CD4-positive, alpha-beta T cell treated with Interleukin-15 for 1 hour (primary cell): Measurements from ENCODE around the gene ITPR2.
"Not testable (repeated sequence)": the region's sequence is repeated elsewhere in the genome, so short reads cannot be mapped to it uniquely, and the experiment has no call there.

Experiments used
- DNase-seq: peaks from one replicate; pipeline ENCODE4 v3.0.0-alpha.2; 2020

ITPR2 gene

GRCh38 chr12:26654623-26655022 is 178.4 kb downstream of the ITPR2 start:
- no peak for DNase-seq

GRCh38 chr12:26651566-26652188 is 181.3 kb downstream of the ITPR2 start:
- DNase-seq = no peak

DNA sequence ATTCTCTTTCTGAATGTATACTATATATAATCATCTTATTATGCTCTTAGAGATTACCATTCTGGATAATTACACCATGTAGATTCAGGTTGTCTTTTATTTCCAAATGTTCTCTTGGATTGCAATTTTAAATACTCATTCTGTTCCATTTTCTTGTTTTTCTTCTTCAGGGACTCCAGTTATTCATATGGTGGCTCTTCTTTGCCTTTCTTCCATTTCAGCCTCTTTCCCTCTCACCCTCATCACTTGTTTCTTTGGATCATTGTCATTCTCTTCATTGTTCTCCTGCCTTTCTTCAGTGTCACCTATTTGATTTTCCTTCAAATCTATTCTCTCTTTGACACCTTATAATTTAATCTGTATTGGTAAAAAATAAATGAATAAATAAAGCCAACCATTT is 182.0 kb downstream of the ITPR2 start:
- DNase-seq = no peak

DNA sequence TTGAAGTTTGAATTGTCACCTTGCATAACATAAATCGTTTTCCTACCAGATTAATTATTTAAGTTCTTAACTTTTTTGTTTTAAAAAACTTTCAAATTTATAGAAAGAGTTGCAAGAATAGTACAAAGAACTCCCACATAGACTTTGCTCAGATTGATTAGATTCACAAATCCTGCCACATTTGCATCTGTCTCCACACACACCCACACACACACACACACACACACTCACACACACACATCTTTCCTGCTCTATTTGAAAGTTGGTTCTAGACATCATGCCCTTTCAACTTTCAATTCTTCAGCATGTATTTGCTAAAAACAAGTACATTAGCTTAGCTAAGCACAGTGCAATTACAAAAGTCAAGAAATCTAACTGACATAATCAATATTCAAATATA is 184.0 kb downstream of the ITPR2 start:
- DNase-seq = no peak

DNA sequence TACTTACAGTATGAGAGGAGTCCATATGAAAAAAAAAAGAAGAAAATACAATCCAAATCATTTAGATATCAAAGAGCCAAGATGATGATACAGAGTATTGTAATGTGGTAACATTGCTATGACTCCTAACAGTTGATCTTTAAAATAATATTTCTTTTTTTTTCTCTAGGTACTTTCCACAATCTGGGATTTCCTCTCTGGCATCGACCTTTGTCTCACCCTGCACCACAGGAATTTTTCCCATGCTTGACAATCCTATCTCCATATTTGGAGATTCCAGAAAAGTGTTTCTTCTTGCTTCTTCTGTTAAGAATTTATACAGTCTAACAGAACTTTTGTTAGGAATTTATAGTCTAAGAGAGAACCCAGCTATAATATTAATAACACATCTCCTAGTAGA is 184.4 kb downstream of the ITPR2 start:
- DNase-seq = no peak

- DNase-seq = no peak
Measured at GRCh38 chr12:26648066-26648465, 184.9 kb downstream of the ITPR2 start.

DNA sequence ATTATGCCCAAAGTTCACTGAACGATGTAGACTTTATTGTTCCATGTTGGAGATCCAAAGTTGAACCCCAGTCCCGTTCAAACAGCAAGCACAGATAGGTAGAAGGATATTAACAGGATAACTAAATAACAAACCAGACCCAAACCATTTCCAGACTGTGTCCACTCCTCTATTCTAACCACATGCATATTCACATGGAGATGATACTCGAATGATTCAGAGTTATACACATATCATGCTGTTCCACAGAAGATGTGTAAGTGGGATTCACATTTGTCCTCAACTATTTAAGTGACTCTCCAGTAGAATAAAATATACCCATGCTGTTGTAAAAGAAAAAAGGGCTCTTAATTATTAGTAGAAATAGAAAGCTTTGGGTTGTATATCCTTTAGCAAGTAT is 185.9 kb downstream of the ITPR2 start:
- DNase-seq = no peak

- DNase-seq = no peak
Measured at GRCh38 chr12:26646571-26646970, 186.4 kb downstream of the ITPR2 start.

DNA sequence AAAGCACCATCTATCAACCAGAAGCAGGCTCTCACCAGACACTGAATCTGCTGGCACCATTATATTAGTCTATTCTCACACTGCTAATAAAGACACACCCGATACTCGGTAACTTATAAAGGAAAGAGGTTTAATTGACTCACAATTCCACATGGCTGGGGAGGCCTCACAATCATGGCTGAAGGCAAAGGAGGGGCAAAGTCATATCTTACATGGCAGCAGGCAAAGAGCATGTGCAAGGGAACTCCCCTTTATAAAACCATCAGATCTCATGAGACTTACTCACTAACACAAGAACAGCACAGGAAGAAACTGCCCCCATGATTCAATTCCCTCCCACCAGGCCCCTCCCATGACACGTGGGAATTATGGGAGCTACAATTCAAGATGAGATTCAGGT is 188.6 kb downstream of the ITPR2 start:
- DNase-seq = not testable (repeated sequence)

DNA sequence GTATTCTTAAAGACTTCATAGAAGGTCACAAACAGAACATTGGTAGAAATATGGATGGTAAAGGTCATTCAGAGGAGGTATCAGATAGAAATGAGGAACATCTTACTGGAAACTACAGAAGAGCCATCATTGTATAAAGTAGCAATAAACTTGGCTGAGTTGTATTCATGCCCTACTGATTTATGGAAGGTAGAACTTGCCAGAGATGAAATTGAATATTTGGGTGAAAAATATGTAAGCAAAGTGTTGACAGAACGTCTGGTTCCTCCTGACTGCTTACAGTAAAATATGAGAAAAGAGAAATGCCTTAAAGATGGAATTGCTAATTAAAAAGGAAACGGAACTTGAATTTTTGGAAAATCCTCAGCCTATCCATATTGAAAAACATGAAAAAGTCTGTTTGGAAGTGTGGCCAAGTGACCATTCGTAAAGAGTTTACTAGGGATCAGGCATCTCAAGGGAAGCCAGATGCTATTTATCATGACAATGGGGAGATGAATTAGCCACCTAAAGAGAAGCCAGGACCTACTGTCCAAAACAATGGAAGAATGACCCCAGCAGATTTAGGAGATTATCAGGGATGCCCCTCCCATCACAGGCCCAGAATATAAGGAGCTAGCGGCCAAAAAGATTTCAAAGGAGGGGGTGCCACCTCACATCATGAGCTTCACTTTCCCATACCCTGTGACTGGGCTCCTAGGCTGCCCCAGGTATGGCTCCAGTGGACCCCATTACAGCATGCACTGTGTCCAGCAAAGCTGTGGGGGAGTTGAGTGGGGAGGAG is 189.3 kb downstream of the ITPR2 start:
- no peak for DNase-seq

DNA sequence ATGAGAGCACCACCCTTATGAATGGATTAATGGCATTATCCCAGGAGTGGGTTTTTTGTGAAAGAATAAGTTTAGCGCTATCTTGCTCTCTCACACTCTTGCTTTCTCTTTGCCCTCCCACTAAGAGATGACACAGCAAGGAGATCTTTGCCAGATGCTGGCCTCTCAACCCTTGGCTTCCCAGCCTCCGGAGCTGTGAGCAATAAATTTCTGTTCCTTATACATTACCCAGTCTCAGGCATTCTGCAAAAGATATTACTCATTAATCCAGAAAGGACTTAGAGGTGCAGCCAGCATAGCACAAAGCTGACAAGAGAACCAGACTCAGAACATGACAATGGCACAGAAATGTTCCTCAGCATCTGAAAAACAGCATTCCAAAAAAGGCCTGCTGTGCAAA is 190.6 kb downstream of the ITPR2 start:
- DNase-seq = no peak

DNA sequence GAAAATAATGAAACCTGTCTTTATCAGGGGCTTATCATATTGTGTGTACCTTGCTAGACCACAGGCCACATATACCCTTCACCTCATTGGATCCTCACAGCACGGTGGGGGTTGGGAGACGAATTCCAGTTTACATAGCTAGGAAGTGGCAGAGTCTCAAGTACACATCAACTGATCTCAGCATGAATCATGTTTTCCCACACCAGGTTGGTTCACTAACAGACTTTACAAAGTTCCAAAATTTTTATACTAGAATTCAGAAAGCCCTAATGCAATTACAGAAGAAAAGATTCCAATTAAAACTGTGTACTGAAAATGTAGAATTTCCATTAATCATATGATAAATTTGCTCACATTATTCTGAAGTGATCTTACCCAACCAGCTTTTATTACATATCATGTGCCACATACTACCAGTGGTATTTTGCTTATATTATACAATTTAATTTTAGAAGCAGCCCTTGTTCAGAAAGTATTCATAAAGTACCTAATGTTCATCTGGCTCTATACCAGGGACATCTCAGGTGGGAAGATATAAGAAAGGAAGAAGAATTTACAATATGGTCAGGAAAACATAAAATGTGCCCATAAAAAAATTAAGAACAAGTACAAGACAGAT is 196.2 kb downstream of the ITPR2 start:
- DNase-seq = no peak

DNA sequence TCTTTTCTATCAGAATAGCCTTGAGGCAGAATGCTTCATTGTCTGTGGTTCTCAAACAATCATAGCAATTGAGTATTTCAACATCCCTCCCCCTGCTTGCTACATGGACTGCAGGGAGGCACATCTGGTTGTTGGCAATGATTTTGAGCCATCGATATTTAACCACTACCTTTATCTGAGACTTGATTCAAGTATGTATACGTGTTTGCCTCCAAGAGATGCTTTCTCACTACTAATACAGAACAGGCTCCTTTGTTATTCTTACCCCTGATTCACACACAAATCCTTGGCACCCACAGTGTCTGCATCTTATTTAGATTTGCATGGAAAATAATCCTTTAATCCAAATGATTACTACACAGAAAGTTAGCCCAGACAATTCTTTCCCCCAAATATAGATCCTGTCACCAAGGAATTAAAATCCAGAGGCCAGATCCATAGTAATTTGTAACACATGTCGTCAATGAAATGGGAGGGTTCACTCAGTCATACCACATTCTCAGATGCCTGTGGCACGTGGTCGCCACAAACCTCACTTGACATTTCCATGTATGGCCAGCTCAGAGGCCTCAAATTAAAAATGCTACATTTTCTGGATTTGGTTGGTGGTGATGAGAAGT is 199.3 kb downstream of the ITPR2 start:
- DNase-seq = no peak

- DNase-seq = no peak
Measured at GRCh38 chr12:26632756-26633155, 200.2 kb downstream of the ITPR2 start.

DNA sequence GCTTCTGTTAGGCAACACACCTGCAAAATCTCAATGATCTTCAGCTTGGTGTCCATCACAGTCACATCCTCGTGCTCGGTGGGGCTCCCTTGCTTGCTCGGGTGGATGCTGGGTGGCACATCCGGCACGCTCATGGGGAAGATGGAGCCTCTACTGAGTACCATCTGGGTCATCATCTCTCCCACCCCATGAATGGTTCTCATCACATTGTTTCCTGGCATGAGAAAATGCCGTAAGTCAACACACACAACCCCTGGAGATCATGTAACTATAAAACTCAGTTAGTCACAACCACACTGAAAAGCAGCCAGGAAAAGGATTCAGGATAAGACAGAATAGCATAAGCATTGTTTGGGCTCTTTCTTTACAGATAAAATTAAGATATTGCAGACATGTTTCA is 201.1 kb downstream of the ITPR2 start:
- no peak for DNase-seq

GRCh38 chr12:26630546-26631027 is 202.4 kb downstream of the ITPR2 start:
- DNase-seq = no peak

- DNase-seq = no peak
Measured at GRCh38 chr12:26629864-26630263, 203.1 kb downstream of the ITPR2 start.

DNA sequence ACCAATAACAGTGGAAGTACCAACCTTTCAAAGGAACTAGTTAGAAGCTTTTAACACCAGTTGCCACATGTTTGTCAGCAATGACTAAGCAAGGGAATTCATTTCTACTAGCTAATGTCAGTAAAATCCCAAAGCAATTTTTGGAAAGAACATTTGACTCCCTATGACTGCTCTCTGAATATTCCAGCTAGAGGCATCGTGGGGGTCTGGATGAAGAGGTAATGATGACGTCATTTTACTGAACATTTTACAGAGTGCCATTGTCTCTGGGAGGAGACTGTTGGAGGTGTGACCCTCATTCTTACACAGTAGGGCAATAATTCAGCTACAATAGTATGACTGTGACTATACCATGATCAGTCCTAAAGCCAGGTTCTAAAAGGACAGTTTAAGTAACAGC is 204.8 kb downstream of the ITPR2 start:
- no peak for DNase-seq

DNA sequence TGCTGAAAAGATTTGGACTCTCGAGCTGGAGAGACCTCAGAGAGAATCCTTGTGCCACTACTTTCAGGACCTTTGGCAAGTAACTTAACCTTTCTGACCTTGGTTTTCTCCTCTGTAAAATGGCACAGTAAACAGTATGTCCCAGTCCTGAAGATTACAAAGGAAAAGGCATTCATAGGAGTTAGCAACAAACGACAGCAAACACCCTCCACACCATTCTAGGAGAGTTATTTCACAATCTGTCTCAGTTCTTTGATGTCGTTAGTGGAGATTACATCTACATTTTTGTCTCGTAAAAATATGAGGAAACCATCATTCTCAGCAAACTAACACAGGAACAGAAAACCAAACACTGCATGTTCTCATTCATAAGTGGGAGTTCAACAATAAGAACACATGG is 205.7 kb downstream of the ITPR2 start:
- no peak for DNase-seq

DNA sequence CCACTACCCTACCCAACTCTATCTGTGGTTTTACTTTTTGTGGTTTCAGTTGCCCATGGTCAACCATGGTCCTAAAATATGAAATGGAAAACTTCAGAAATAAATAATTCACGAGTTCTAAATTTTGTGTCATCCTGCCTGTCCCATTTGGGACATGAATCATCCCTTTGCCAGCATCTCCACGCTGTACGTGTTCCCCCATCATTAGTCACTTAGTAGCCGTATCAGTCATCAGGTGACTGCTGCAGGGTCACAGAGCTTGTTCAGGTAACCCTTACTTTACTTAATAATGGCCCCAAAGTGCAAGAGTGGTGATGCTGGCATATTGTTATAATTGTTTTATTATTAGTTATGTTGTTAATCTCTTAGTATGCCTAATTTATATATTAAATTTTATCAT is 209.9 kb downstream of the ITPR2 start:
- DNase-seq = no peak

DNA sequence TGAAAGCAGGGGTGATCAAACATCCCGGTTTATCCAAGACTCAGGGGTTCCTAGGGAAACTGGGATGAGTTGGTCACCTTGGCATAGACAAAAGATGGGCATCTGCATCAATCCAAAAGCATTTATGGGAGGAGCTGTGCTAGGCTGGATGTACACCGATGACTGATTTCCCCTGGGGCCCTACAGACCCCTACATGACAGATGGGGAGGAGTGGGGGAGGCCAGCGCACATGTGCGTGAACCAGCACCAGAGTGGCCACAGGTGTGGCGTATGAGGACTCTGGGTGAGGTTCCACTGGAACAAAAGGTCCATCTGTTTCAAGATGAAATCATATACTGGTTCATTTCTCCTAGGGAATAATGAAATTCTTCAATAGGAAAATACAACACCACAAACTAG is 210.4 kb downstream of the ITPR2 start:
- no peak for DNase-seq

DNA sequence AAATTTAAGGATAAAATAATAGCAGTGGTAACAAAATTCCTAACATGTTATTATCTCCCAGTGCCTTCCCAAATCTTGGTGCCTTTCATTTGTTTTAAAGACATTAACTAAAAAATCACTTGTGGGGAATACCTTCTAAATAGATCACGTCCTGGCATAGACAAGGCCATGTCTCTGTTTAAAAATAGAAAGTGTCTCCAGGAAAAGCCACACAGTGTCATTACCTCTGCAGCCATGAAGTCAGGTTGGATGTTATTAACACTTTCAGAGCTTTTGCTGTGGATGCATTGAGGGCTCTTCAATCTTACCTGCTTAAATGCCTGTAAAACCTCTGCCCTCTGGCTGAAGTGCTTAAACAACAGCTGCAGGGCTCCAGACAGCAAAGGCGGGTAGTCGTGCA is 211.1 kb downstream of the ITPR2 start:
- DNase-seq = no peak

DNA sequence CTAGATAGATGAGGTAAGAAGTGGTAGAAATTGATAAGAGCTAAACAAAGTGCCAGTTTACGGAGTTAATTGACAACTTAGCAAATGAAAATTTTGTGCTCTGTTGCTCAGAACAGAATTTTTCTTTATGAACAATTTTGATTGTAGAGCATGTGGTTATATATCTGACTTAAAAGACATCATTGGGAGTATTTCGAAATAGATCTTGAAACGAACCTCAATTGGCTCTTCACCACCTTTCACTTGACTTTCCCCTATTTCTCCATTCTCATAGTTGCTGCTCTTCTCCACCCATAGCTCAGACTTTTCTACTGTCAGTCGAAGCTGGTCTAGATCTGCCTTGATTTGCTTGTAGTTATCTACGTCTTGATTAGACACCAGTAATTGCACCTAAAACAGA is 212.1 kb downstream of the ITPR2 start:
- no peak for DNase-seq

DNA sequence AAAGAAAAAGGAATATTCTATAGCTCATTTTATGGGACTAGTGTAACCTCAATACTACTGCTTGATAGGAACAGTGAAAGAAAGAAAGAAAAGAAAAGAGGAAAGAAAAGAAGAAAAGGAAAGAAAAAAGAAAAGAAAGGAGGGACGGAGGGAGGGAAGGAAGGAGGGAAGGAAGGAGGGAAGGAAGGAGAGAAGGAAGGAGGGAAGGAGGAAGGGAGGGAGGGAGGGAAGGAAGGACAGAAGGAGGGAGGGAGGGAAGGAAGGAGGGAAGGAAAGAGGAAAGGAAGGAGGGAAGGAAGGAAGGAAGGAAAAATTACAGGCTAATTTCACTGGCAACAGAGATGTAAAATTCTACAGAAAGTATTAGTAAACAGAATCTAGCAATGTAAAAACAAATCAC is 215.5 kb downstream of the ITPR2 start:
- DNase-seq = no peak
